HL-60 (cell line): ENCODE data around the gene DNAJB4.

ENCODE experiments used
- DNase-seq, 2 experiments: peaks; one replicate each; pipeline ENCODE4 v3.0.0-alpha.2; 2010 to 2020; ENCODE audit warnings: low read depth in 1 of 2, low spot score in 1 of 2
- H3K27ac ChIP-seq: fragments of 250-450 bp; sonication (Bioruptor Pico); replicated peaks from 2 replicates; pipeline ENCODE4 v1.5.1; 2020; ENCODE audit warnings: mild to moderate bottlenecking, moderate library complexity
- H3K27me3 ChIP-seq: fragments of 250-450 bp; sonication (Bioruptor Pico); 2 replicates; pipeline ENCODE4 v1.5.1; 2021; ENCODE audit warnings: mild to moderate bottlenecking, moderate library complexity; ENCODE audit not compliant: insufficient read depth, poor library complexity, severe bottlenecking
- H3K4me3 ChIP-seq: replicated peaks from 2 replicates; pipeline ENCODE4 v1.5.1; 2011; ENCODE audit warnings: mild to moderate bottlenecking, control low read depth, low read length; ENCODE audit not compliant: insufficient read depth
- GABPA ChIP-seq: IDR thresholded peaks from 2 replicates; pipeline ENCODE4 v1.6.1; 2012; ENCODE audit warnings: low read depth
- POLR2AphosphoS5 ChIP-seq: IDR thresholded peaks from 2 replicates; pipeline ENCODE4 v1.6.1; 2012; ENCODE audit warnings: low read depth
- SPI1 ChIP-seq: IDR thresholded peaks from 2 replicates; pipeline ENCODE4 v1.6.1; 2012; ENCODE audit warnings: low read depth, mild to moderate bottlenecking, borderline replicate concordance
- TF ChIP-seq, protein P1 (sequence below): IDR thresholded peaks from one replicate; pipeline ENCODE4 v1.5.1; 2011; ENCODE audit warnings: low read length, control low read depth, inconsistent platforms; ENCODE audit not compliant: insufficient read depth
- TF ChIP-seq, protein P2 (sequence below): IDR thresholded peaks from 2 replicates; pipeline ENCODE4 v1.6.1; 2012; ENCODE audit warnings: low read depth; ENCODE audit not compliant: insufficient replicate concordance

The DNAJB4 gene

DNA sequence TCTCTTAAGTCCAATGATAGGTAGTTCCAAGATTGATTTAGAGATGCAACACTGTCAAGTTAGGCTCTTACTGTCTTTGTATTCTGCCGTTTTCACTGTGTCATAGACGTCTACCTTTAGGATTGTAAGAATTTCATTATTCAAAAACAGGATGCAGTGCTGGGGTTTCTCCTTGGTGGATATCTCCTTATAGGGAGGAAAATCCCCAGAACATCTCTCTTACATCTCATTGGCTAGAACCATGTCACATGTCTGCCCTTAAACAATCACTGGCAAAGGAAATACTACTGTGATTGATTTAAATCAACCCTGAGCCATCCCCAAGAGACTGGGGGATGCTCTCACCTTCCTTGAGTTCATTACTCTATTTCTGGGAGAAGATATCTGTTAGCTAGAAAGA is 15.0 kb upstream of the DNAJB4 start:
- Histone ChIP-seq H3K4me3 (no peak overlapping the region), H3K27me3 (no peaks in the 10 kb centered on the region), H3K27ac (no peak overlapping the region)
- TF ChIP-seq POLR2AphosphoS5 (no peak), GABPA (no peak), SPI1 (no peak)
- TF ChIP-seq, protein P1, sequence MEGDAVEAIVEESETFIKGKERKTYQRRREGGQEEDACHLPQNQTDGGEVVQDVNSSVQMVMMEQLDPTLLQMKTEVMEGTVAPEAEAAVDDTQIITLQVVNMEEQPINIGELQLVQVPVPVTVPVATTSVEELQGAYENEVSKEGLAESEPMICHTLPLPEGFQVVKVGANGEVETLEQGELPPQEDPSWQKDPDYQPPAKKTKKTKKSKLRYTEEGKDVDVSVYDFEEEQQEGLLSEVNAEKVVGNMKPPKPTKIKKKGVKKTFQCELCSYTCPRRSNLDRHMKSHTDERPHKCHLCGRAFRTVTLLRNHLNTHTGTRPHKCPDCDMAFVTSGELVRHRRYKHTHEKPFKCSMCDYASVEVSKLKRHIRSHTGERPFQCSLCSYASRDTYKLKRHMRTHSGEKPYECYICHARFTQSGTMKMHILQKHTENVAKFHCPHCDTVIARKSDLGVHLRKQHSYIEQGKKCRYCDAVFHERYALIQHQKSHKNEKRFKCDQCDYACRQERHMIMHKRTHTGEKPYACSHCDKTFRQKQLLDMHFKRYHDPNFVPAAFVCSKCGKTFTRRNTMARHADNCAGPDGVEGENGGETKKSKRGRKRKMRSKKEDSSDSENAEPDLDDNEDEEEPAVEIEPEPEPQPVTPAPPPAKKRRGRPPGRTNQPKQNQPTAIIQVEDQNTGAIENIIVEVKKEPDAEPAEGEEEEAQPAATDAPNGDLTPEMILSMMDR = no peak
- TF ChIP-seq, protein P2, sequence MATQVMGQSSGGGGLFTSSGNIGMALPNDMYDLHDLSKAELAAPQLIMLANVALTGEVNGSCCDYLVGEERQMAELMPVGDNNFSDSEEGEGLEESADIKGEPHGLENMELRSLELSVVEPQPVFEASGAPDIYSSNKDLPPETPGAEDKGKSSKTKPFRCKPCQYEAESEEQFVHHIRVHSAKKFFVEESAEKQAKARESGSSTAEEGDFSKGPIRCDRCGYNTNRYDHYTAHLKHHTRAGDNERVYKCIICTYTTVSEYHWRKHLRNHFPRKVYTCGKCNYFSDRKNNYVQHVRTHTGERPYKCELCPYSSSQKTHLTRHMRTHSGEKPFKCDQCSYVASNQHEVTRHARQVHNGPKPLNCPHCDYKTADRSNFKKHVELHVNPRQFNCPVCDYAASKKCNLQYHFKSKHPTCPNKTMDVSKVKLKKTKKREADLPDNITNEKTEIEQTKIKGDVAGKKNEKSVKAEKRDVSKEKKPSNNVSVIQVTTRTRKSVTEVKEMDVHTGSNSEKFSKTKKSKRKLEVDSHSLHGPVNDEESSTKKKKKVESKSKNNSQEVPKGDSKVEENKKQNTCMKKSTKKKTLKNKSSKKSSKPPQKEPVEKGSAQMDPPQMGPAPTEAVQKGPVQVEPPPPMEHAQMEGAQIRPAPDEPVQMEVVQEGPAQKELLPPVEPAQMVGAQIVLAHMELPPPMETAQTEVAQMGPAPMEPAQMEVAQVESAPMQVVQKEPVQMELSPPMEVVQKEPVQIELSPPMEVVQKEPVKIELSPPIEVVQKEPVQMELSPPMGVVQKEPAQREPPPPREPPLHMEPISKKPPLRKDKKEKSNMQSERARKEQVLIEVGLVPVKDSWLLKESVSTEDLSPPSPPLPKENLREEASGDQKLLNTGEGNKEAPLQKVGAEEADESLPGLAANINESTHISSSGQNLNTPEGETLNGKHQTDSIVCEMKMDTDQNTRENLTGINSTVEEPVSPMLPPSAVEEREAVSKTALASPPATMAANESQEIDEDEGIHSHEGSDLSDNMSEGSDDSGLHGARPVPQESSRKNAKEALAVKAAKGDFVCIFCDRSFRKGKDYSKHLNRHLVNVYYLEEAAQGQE = no peak
- no peak for DNase-seq

DNA sequence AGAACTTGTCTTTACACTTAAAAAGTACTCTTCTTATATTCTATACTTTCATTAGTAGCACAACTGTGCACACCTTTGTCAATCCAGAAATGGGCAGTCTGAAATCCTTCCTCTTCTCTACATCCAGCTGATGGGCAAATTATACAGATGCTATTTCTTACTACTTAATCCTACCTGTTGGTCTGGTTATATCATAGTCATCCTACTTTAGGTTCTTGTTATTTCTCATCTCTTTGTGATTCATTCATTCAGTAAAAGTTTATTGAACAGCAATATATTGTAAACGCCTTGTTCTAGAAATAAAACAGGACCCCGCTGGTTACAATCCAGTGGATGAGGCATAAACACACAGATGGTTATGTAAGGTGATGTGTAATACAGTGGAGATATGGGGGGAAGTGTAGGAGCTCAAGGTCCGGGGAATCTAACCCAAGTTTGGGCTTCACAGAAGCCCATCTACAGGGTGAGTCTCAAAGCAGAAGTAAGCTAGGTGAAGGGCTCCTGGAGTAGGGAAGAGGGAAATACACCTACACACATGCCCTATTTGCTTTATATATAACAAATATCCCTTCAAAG is 14.0 kb upstream of the DNAJB4 start:
- no peak for TF ChIP-seq SPI1
- TF ChIP-seq, protein P2 = no peak
- TF ChIP-seq, protein P1 = no peak
- TF ChIP-seq GABPA = no peak
- no peak for TF ChIP-seq POLR2AphosphoS5
- H3K27ac ChIP-seq = no peak overlapping the region
- no peaks in the 10 kb centered on the region for H3K27me3 ChIP-seq
- H3K4me3 ChIP-seq = no peak overlapping the region
- no peak for DNase-seq

DNA sequence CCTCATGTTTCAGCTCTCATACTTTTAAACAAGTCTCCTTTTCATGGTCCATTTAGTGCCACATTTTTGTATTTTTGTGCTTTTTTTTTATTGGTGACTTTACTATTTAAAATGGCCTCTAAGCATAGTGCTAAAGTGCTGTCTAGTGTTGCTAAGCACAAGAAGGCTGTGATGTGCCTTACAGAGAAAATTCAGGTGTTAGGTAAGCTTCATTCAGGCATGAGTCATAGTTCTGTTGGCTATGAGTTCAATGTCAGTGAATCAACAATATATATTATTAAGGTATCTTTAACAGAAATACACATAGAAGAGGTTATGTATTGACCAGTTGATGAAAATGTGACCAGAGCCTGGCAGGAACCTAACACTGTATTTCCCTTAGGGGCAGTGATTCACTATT is 13.1 kb upstream of the DNAJB4 start:
- Histone ChIP-seq H3K4me3 (no peak overlapping the region), H3K27me3 (no peaks in the 10 kb centered on the region), H3K27ac (no peak overlapping the region)
- TF ChIP-seq, protein P2 = no peak
- TF ChIP-seq POLR2AphosphoS5 = no peak
- no peak for TF ChIP-seq GABPA
- no peak for TF ChIP-seq SPI1
- TF ChIP-seq, protein P1 = no peak
- DNase-seq = no peak
